ENCODE data around the gene NAT14. TPM values are rescaled to one million over a fixed set of nuclear protein-coding genes. Genes with fewer than 3 reads are reported as not detected.
"Not testable (repeated sequence)": the region's sequence is repeated elsewhere in the genome, so short reads cannot be mapped to it uniquely, and the experiment has no call there.

Gene NAT14
- total RNA-seq, 1 experiment from 2014 or later = 55.3 TPM

DNA sequence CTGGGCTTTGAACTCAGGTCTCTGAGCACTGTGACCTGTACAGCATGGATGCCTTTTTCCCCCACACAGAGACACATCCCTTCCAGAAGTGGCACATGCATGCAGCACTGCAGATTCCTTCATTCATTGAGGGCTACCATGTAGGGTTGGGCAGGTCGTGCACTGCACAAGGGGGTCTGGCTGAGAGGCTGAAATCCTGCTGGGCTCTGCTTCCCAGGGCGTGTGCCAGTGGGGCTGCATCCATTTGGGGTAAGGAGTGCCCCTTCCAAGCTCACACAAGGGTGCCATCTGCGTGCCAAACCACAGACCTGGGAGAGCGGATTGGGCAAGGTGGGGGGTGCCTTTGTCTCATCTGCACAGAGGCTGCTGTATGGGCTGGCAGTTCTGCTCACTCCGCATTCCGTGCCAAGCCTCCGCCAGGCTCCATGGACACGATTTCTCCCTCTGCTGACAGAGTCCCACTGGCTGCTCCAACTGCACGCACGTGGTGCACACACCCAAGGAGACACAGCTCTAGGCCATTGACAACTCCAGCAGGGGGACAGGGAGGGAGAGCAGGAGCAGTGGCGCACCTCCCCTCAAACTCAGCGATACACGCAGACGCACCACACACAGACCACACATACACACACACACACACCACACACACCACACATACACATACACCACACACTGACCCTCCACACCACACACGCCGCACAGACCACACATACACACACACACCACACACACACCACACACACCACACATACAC is 37.4 kb upstream of the NAT14 start:
- Histone ChIP-seq H3K27me3 (ENCODE audit: insufficient read depth, low read length) (peaks cover 19% of the 10 kb centered on the region; the same call in 1 of the 2 replicates), H3K79me2 (ENCODE audit: insufficient read depth, low read length) (no peaks in the 10 kb centered on the region), H3K27ac (ENCODE audit: low read depth, low read length) (no peak overlapping the region; the same call in 1 of the 2 replicates), H3K4me1 (ENCODE audit: control insufficient read depth in 1 of 2, insufficient read depth in 2 of 2, low read length in 2 of 2) (no peaks in the 10 kb centered on the region), H3K9me2 (ENCODE audit: insufficient read depth) (no peaks in the 10 kb centered on the region), H4K20me1 (ENCODE audit: insufficient read depth) (no peaks in the 10 kb centered on the region), H3K9ac (ENCODE audit: low read length) (no peak overlapping the region), H3K36me3 (ENCODE audit: control insufficient read depth in 1 of 2, insufficient read depth in 2 of 2, low read length in 2 of 2) (no peaks in the 10 kb centered on the region), H3K4me2 (ENCODE audit: low read length) (no peak overlapping the region), H3K9me3 (ENCODE audit: control insufficient read depth in 1 of 2, insufficient read depth in 1 of 2, low read depth in 1 of 2, low read length in 2 of 2) (no peaks in the 10 kb centered on the region), H3K4me3 (replicated peaks in 1 of 2; ENCODE audit: low read depth in 1 of 2, low read length in 2 of 2) (no peak overlapping the region), H2AFZ (ENCODE audit: low read depth, low read length, poor library complexity, severe bottlenecking) (no peak overlapping the region)
- peak; percentile 49 for ATAC-seq
- BruUV-seq (replicated peaks) = no TSS peak
- ChIA-PET CTCF (no interaction called here), RAD21 (ENCODE audit: low non-redundant PET in 1 of 2, low total read pairs in 2 of 2, uncharacterized antibody in 2 of 2, unreplicated experiment in 2 of 2) (no interaction called here), POLR2A (no interaction called here)
- intact Hi-C loops (cut with micrococcal nuclease) = loop anchor here (10.0 kb wide), 1 partner anchor 233 kb away; no protein-coding TSS in a partner anchor
- TF ChIP-seq ZNF274 (IDR thresholded peaks at IDR 0.05; ENCODE audit: low read depth, low read length) (no peak), ELF1 (IDR thresholded peaks at IDR 0.05; ENCODE audit: borderline replicate concordance, low read depth) (no peak), SP1 (IDR thresholded peaks at IDR 0.05; ENCODE audit: low read depth) (no peak), REST (IDR thresholded peaks at IDR 0.05; ENCODE audit: low read depth) (no peak), MAX (IDR thresholded peaks at IDR 0.05) (no peak), TCF7L2 (IDR thresholded peaks at IDR 0.05; ENCODE audit: borderline replicate concordance, extremely low read depth, insufficient read depth, insufficient read length) (no peak), ATF3 (IDR thresholded peaks at IDR 0.05) (no peak), SRF (IDR thresholded peaks at IDR 0.05; ENCODE audit: low read depth) (no peak), FOSL1 (IDR thresholded peaks at IDR 0.05; ENCODE audit: low read depth) (no peak)
- no peak for DNase-seq (ENCODE audit: low read depth, low spot score)

GRCh38 chr19:55448175-55448490 is 36.9 kb upstream of the NAT14 start:
- H3K36me3 ChIP-seq (ENCODE audit: control insufficient read depth in 1 of 2, insufficient read depth in 2 of 2, low read length in 2 of 2); H3K79me2 ChIP-seq (ENCODE audit: insufficient read depth, low read length); DNase-seq (ENCODE audit: low read depth, low spot score); H3K9me3 ChIP-seq (ENCODE audit: control insufficient read depth in 1 of 2, insufficient read depth in 1 of 2, low read depth in 1 of 2, low read length in 2 of 2); CTCF ChIA-PET; H3K9me2 ChIP-seq (ENCODE audit: insufficient read depth); H3K9ac ChIP-seq (ENCODE audit: low read length); H3K4me3 ChIP-seq (replicated peaks in 1 of 2; ENCODE audit: low read depth in 1 of 2, low read length in 2 of 2); RAD21 ChIA-PET (ENCODE audit: low non-redundant PET in 1 of 2, low total read pairs in 2 of 2, uncharacterized antibody in 2 of 2, unreplicated experiment in 2 of 2); BruUV-seq (replicated peaks); H3K27ac ChIP-seq (ENCODE audit: low read depth, low read length); H2AFZ ChIP-seq (ENCODE audit: low read depth, low read length, poor library complexity, severe bottlenecking); H4K20me1 ChIP-seq (ENCODE audit: insufficient read depth); POLR2A ChIA-PET; ATAC-seq; H3K4me1 ChIP-seq (ENCODE audit: control insufficient read depth in 1 of 2, insufficient read depth in 2 of 2, low read length in 2 of 2); H3K4me2 ChIP-seq (ENCODE audit: low read length): not testable (repeated sequence)
- peaks cover 16% of the 10 kb centered on the region; the same call in 1 of the 2 replicates for H3K27me3 ChIP-seq (ENCODE audit: insufficient read depth, low read length)
- intact Hi-C loops (cut with micrococcal nuclease) = loop anchor here (10.0 kb wide), 1 partner anchor 233 kb away; no protein-coding TSS in a partner anchor
